Activated CD8-positive, alpha-beta T cell treated with anti-CD3 and anti-CD28 coated beads for 36 hours (primary cell): ENCODE measurements around the gene MAPK1. TPM values are rescaled to one million over a fixed set of nuclear protein-coding genes. Genes with fewer than 3 reads are reported as not detected.
"Not testable (repeated sequence)": the region's sequence is repeated elsewhere in the genome, so short reads cannot be mapped to it uniquely, and the experiment has no call there.

Experiments used
- ATAC-seq: fragments of 200-7000 bp; cut with Tn5 transposase; one replicate; pipeline ENCODE4 v1.10.0; 2021; ENCODE audit warnings: mild to moderate bottlenecking, moderate library complexity
- CTCF ChIA-PET: fragments of 350-600 bp; sonication (Branson Sonifier 250); formaldehyde crosslinking; loops from one replicate; lab custom pipeline; 2021; ENCODE audit warnings: antibody characterized with exemption; lab: Charles Lee
- POLR2A ChIA-PET: fragments of 350-600 bp; sonication (Branson Sonifier 250); formaldehyde crosslinking; loops from one replicate; lab custom pipeline; 2021; ENCODE audit warnings: antibody characterized with exemption; lab: Charles Lee
- DNase-seq: peaks from one replicate; pipeline ENCODE4 v3.0.0-alpha.2; 2020
- H3K27ac Mint-ChIP-seq: one replicate; pipeline ENCODE4 v1.8.0; 2021; ENCODE audit warnings: mild to moderate bottlenecking, mixed read lengths
- H3K27me3 Mint-ChIP-seq: one replicate; pipeline ENCODE4 v1.8.0; 2021; ENCODE audit warnings: mixed read lengths
- H3K36me3 Mint-ChIP-seq: one replicate; pipeline ENCODE4 v1.8.0; 2021; ENCODE audit warnings: low read depth, mixed read lengths
- H3K4me1 Mint-ChIP-seq: one replicate; pipeline ENCODE4 v1.8.0; 2021; ENCODE audit warnings: low read depth, mixed read lengths
- H3K4me3 Mint-ChIP-seq: one replicate; pipeline ENCODE4 v1.8.0; 2021; ENCODE audit warnings: mild to moderate bottlenecking, moderate library complexity, mixed read lengths
- H3K9me3 Mint-ChIP-seq: one replicate; pipeline ENCODE4 v1.8.0; 2021; ENCODE audit warnings: mixed read lengths
- intact Hi-C: fragments of 100-400 bp; cut with micrococcal nuclease; formaldehyde crosslinking; loops from one replicate; pipeline ENCODE4 v1.10.0; 2022
- total RNA-seq, 2 experiments: library from RNA; stranded (reverse); gene quantifications; one replicate each; pipeline ENCODE4 v1.2.3, GENCODE V29; 2021
- TF ChIP-seq, protein P1 (sequence below): fragments of 200-600 bp; IDR thresholded peaks from one replicate; pipeline ENCODE4 v1.8.0; 2022; ENCODE audit warnings: antibody characterized with exemption, mild to moderate bottlenecking

Gene MAPK1
- total RNA-seq, 2 experiments from 2014 or later: 87.1 to 93.4 TPM

DNA sequence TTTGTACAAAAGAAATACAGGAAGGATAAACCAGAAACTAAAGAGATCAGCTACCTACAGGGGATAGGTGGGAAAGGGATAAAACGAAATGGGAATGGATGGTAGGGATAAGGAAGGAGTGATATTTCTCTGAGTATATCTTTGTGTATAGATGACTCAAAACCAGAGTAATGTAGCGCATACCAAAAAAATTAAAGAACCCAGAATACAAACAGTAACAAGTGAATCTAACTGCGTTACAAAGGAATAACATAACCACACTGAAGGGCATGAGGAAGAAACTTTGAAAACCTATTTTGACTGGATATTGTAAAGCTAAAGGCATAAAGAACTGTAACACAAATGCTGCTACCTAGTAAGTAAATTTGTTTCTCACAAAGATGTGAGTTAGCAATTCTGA lies 37.9 kb downstream of the MAPK1 start:
- H3K27ac Mint-ChIP-seq: no peak overlapping the region
- intact Hi-C loops: no loop called here
- H3K36me3 Mint-ChIP-seq: no peaks in the 10 kb centered on the region
- H3K4me3 Mint-ChIP-seq: no peak overlapping the region
- peaks cover 67% of the 10 kb centered on the region for H3K4me1 Mint-ChIP-seq
- TF ChIP-seq, protein P1, sequence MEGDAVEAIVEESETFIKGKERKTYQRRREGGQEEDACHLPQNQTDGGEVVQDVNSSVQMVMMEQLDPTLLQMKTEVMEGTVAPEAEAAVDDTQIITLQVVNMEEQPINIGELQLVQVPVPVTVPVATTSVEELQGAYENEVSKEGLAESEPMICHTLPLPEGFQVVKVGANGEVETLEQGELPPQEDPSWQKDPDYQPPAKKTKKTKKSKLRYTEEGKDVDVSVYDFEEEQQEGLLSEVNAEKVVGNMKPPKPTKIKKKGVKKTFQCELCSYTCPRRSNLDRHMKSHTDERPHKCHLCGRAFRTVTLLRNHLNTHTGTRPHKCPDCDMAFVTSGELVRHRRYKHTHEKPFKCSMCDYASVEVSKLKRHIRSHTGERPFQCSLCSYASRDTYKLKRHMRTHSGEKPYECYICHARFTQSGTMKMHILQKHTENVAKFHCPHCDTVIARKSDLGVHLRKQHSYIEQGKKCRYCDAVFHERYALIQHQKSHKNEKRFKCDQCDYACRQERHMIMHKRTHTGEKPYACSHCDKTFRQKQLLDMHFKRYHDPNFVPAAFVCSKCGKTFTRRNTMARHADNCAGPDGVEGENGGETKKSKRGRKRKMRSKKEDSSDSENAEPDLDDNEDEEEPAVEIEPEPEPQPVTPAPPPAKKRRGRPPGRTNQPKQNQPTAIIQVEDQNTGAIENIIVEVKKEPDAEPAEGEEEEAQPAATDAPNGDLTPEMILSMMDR: no peak
- H3K27me3 Mint-ChIP-seq: no peaks in the 10 kb centered on the region
- DNase-seq (no peak), ATAC-seq (no peak)
- ChIA-PET CTCF (no interaction called here), POLR2A (no interaction called here)
- H3K9me3 Mint-ChIP-seq: no peaks in the 10 kb centered on the region

DNA sequence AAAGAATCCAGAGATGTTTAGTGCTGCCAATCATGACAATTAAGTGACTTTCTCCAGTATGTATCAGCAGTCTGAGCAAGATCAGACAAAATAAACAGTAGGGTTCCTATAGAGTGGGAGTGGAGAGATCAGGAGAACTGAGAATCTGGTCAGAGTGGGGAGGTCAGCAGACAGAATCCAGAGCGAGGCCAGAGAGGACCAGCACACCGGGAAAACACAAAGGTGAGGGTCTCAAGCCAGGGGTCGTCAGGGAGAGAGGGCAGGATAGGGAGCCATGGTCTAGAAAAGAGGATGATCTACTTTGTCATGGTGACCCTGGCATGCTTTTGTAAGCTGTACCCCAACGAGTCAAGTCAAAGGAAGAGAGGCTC lies 39.2 kb downstream of the MAPK1 start:
- ChIA-PET POLR2A (no interaction called here), CTCF (no interaction called here)
- TF ChIP-seq, protein P1: no peak
- H3K27ac Mint-ChIP-seq: no peak overlapping the region
- H3K9me3 Mint-ChIP-seq: no peaks in the 10 kb centered on the region
- no peak overlapping the region for H3K4me3 Mint-ChIP-seq
- H3K36me3 Mint-ChIP-seq: no peaks in the 10 kb centered on the region
- ATAC-seq (no peak), DNase-seq (no peak)
- intact Hi-C loops: no loop called here
- H3K4me1 Mint-ChIP-seq: peaks cover 76% of the 10 kb centered on the region
- H3K27me3 Mint-ChIP-seq: no peaks in the 10 kb centered on the region

DNA sequence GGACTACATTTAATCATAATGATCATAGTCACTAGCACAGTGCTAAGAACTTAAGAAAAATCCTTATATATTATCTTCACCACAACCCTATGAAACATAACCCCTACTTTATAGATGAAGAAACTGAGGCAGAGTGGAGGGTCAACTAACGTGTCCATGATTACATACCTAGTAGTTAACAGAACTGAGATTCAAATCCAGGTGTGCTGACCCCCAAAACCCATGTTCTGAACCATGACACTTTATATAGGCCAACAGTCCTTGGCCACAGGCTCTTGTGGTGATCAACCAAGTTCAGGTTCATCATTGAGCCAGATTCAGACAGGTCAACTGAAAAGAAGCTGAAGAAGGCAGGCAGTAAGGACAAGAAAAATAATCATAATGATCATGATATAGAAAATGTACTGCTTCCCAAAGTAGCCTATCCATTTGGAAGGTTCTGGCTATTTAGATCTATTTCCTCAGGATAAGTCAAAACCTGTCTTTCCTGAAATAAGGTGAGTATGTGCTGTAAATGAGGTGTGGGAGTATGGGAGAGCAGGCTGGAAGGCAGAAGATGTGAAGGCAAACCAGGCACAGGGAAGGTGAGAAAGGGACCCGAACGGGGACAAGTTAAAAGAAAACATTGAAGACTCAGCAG lies 39.7 kb downstream of the MAPK1 start:
- no peak for DNase-seq
- no peaks in the 10 kb centered on the region for H3K27me3 Mint-ChIP-seq
- no peaks in the 10 kb centered on the region for H3K9me3 Mint-ChIP-seq
- TF ChIP-seq, protein P1: no peak
- no peaks in the 10 kb centered on the region for H3K36me3 Mint-ChIP-seq
- peaks cover 75% of the 10 kb centered on the region for H3K4me1 Mint-ChIP-seq
- ChIA-PET POLR2A (interaction anchor here (0.8 kb wide), 1 partner anchor 80 kb away, joined by 3 read pairs; no protein-coding TSS in a partner anchor), CTCF (no interaction called here)
- no peak overlapping the region for H3K27ac Mint-ChIP-seq
- intact Hi-C loops: no loop called here
- H3K4me3 Mint-ChIP-seq: no peak overlapping the region
- no peak for ATAC-seq

DNA sequence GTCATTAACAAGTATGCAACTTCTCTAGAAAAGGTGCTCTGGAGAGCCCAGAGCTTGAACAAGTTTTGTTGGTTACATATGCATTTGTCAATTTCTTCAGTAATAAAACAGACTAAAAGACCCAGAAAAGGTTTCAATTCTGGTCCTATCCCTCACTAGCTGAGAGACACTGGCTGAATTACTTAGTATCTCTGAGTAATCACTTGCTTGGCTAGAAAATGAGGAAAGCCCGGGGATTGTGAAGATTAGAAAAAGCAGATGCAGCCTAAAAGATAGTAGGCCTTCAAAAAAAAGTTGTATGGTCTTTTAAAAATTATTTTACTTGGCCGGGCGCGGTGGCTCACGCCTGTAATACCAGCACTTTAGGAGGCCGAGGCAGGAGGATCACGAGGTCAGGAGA lies 41.2 kb downstream of the MAPK1 start:
- Mint-ChIP-seq H3K36me3 (no peaks in the 10 kb centered on the region), H3K4me3 (no peak overlapping the region), H3K9me3 (no peaks in the 10 kb centered on the region), H3K27ac (no peak overlapping the region), H3K4me1 (peaks cover 69% of the 10 kb centered on the region), H3K27me3 (no peaks in the 10 kb centered on the region)
- no peak for DNase-seq
- TF ChIP-seq, protein P1: no peak
- POLR2A ChIA-PET: interaction anchor here (0.8 to 1.5 kb wide), 3 partner anchors 17 to 78 kb away, joined by 3 read pairs; no protein-coding TSS in a partner anchor
- intact Hi-C loops: no loop called here
- no peak for ATAC-seq
- CTCF ChIA-PET: interaction anchor here (1.9 kb wide), 1 partner anchor 127 kb away, joined by 4 read pairs; the partner anchor contains the start of gene PPM1F

DNA sequence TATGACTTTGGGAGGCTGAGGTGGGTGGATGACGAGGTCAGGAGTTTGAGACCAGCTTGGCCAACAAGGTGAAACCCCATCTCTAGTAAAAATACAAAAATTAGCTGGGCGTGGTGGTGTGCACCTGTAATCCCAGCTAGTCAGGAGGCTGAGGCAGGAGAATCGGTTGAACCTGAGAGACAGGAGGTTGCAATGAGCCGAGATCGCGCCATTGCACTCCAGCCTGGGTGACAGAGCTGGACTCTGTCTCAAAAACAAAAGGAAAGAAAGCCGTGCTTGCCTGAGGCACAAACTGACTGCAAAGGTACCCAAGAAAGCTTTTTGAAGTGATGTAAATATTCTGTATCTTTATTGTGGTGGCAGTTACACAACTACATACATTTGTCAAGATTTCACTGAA lies 42.5 kb downstream of the MAPK1 start:
- ATAC-seq, H3K4me3 Mint-ChIP-seq, H3K27ac Mint-ChIP-seq, H3K9me3 Mint-ChIP-seq, DNase-seq, H3K27me3 Mint-ChIP-seq, intact Hi-C loops, H3K36me3 Mint-ChIP-seq: not testable (repeated sequence)
- peaks cover 70% of the 10 kb centered on the region for H3K4me1 Mint-ChIP-seq
- CTCF ChIA-PET: interaction anchor here (1.0 to 1.9 kb wide), 2 partner anchors 113 to 128 kb away, joined by 4 read pairs; partner anchors contain the start of gene PPM1F
- POLR2A ChIA-PET: interaction anchor here (1.0 to 1.5 kb wide), 3 partner anchors 19 to 118 kb away, joined by 3 read pairs; no protein-coding TSS in a partner anchor
